Non-pigmented ciliary epithelial cell (primary cell): ENCODE data around the gene OCSTAMP.

Source experiments
- DNase-seq: peaks from one replicate; pipeline ENCODE4 v3.0.0-alpha.2; 2010; ENCODE audit warnings: low read depth

OCSTAMP gene, protein sequence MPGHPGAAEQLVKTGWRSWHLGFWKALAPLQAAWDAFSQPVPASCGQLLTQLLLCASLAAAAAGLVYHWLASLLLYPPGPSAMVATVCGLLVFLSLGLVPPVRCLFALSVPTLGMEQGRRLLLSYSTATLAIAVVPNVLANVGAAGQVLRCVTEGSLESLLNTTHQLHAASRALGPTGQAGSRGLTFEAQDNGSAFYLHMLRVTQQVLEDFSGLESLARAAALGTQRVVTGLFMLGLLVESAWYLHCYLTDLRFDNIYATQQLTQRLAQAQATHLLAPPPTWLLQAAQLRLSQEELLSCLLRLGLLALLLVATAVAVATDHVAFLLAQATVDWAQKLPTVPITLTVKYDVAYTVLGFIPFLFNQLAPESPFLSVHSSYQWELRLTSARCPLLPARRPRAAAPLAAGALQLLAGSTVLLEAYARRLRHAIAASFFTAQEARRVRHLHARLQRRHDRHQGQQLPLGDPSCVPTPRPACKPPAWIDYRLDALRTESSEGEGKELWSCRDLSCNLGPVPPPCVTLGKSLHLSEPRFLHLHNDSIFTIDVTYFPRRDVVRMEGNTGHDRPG

DNA sequence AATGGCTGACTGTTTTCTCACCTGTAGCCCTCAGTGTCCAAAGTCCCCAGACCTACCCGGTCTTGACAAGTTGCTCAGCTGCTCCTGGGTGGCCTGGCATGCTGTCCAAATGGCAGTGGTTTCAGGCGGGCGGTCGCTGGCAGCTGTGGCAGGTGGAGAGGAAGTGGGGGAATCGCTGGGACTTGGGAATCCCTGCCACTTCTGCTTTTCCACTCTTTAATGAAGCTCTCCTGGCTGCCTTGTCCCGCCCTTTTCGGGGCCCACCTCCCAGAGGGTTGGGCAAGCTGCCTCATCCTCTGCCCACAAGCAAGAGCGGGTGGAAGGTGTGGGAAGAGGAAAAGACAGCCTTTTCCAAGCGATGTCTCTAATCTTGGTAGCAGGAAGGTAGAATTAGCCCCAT lies at the start of gene OCSTAMP:
Gene OCSTAMP (minus strand): TSS at position 194 of the 400 bp plus-strand sequence. CDS start 94 bp downstream, at position 100.
- no peak for DNase-seq

DNA sequence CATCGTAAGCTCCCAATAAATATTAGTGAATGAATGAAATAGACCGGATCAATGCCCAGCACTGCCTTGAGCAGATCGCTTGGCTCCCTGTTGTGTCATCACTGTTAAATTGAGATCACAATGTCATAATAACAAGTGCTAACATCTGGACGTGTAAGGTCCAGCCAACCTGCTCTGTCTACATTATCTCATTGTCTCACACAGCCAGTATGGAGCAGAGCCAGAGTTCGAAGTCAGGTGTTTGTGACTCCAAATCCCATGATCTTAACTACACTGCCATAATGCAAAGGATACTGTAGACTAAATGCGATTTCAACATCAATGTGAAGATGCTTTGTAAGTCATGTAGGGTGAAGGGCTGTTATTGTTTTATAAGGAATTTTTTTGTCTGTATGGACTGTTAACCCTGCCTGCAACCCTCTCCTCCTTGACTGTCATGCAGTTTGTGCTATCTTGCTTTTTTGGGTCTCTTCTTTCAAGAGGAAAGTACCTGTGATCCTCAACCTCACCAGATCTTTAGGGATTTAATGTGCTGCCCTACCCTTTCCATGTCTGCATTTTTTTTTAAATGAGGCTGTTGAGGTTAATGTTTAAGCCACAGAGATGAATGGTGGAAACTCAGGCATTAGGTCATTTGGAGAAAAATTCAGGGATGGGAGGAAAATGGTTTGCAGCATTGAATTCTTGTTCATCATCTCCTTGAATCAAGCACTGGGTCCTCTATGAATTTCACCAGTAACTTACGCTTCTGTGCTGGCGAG lies 49.0 kb upstream of the OCSTAMP start:
- no peak for DNase-seq

DNA sequence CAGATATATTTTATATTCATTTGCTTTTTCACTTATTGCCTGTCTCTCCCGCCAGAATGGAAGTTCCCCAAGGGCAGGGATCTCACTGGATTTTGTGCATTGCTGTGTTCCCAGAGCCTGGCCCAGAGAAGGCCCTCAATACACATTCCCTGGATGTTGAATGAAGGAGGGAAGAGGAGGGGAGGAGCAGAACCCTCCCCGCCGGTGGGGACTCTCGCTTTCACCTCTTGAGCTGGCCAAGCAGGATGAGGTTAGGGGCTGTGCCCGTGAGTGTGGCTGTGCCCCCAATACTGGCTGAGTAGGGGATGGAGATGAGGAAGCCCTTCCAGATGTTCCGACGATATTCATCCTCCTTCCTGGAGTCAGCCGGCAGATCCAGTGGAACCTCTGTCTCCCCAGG lies 45.5 kb upstream of the OCSTAMP start:
- DNase-seq: no peak

DNA sequence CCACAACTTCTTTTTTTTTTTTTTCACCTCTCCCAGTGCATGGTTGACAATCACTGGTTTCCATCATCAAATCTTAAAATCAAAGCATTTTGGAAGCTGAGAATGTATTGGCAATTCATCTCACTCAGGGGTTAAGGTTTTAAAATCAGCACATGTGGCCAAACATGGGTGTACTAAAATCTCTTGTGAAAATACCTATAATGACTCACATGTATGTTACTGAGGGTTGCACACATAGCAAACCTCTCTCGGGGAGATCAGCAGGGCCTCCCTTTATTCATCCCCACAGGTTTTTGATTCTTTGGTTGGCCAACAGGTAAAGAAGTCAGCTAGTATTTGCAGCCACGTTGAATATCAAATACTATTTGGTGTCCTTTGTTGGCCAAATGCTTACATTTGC lies 44.3 kb upstream of the OCSTAMP start:
- no peak for DNase-seq

DNA sequence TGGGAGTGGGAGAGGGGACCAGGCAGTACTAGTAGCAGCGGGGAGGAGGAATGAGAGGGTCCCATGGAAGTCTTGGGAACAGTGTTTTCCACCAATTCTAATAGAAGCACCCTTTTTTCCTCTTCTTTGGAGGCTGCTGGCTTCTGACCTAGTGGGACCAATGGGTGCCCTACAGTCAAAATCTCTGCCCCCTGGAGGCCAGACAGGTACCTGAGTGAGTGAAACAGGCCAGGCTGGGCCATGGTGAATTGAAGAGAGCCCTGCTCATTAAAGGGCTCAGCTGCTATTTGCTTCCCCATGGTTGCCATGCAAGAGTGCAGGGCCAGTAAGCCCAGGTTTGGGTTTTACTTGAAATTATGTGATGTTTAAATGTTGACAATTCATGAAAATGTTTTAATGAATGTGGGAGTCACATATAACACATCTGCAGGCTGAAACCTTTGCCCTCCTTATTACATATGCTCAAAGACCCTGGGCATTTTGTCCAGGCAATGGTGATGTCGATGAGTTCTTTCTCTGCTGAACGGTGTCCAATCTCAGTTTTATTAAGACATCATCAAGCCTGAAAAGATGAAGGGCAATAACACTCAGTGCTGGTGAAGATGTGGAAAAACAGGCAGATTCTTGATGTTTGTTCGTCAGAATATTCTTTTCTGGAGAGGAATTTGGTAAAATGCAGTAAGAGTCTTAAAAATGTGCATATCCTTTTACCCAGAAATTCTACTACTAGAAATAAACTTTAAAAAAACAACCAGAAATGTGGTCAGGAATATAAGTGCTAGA lies 42.3 kb upstream of the OCSTAMP start:
- DNase-seq: no peak

DNA sequence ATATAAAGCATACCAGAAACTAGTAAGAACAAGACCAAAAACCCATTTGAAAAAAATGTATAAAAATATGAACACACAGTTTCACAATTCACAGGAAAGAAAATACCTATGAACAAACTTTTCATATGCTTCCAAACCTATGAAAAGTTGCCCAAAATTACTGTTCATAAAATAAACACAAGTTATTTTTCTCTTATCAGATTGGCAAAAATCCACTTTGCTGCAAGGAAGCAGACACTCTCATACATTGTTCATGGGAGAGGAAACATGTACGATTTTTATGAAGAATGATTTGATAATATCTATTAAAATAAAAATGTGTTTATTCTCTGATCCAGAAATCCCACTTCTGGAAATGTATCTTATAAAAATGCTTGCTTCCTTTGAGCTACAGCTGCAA lies 40.0 kb upstream of the OCSTAMP start:
- DNase-seq: no peak

DNA sequence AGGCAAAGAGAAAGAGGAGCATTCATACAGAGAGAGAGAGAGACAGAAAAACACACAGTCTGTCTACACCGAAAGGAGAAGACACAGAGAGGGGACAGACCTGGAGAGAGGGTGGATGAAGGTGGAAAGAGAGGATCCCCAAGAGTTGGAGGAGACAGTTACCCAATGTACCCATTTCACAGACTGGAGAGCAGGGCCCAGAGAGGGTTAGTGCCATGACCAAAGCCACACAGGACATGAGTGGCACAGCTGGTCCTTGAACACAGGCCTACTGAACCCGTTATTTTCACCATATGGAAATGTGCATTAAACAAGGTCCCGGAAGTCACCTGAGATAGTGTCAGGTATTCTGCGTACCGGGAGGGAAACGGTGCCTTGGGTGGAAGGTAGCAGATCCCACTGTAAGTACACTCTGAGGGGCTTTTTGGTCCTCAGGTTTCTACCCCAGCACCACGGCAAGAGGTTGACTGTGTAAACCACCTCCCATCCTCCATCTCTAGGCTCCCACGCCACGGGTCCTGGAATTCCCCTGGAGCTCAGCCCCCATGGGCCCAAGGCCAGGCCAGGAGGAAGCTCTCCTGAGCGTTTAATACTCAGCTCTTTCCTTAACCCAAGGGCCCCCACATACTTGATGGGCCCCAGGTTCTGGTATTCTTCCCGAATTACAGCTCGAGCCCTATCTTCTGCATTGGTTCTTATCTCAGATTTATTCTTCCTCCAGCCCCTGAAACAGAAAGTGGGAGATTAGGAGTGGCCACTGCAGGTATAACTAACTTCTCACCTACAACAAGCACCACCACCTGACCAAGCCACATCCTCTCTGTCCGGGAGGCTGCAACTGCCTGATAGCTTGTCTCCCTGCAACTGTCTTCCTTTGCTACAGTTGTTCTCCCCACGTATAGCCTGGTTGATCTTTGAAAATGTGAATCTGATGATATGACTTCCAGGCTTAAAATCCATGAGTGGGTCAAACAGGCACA lies 38.4 kb upstream of the OCSTAMP start:
- DNase-seq: no peak

DNA sequence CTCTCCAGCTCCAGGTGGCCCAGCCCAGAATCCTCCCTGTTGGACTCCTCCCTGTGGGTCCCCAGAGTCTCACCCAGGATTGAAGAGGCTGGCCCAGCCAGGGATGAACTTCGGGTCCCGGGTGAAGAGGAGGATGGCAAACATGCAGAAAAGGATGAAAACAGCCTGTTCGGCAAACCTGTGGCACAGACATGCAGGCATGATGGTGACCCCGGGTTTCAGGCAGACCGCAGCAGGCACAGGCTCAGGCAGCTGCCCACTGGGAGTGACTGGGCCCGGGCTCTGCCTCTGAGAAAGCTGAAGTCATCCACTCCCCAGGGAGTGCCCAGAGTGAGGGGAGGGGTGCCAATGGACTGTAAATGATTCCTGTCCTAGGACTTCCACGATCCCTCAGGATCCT lies 37.5 kb upstream of the OCSTAMP start:
- no peak for DNase-seq

DNA sequence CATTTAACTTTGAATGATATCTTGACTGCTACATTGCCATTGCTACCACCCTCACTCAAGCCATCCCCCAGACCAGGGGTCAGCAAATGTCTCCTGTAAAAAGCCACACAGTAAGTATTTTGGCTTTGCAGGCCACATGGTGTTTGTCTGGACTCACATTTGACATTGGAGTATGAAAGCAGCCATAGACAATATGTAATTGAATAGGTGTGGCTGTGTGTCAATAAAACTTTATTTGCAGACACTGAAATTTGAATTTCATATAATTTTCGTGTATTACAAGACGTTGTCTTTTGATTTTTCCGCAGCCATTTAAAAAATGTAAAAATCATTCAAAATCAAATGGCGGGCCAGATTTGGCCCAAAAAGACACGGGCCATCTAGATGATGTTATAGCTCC lies 36.3 kb upstream of the OCSTAMP start:
- no peak for DNase-seq

DNA sequence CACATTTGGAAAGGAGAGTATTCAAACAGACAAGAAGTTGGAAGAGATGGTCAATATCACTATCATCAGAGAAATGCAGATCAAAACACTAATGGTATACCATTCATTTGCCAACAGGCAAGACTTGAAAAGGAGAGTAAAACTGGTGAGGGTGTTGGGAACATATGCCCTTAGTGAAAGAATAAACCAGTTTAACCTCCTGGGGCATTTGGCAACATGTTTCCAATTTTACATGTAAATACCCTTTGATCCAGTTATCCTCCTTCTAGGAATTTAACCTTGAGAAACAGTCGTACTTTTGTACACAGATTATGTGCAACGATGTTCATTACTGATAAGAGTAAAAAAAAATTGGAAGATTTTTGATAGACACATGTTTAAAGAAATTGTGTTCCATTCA lies 34.1 kb upstream of the OCSTAMP start:
- no peak for DNase-seq

DNA sequence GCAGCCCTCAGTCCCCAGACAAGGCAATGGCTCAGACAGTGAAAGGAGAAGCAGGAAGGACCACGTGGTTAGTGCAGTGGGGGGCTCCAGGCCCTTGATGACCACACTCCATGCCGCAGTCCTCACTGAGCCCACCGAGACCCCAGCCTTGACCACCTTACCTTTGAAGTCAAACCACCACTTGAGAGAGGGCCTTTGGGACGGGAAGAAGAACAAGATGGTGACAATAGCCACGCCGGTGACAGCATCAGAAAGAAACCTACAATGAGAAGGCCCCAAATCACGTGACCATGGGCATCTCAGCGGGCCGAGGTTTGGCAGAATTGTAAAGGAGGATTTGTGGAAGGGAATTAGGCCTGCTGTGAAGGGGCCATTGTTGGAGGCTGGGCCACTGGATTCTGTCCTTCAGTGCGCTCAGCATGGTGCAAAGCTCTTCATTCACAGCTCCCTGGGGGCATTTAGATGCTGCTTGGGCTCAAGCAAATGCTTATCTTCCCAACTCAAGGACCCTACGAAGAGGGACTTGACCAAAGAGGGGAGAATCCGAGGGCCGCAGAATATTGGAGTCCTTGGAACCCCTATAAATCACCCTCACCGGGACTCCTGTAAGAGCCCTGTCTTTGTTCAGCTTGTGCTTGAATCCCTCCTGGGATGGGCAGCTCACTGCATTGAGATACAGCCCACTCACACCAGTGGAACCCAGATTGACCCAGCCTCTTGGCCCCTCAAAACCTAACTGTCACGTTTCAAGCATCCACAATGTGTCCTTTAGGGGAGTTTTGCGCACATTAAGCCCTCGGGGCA lies 33.2 kb upstream of the OCSTAMP start:
- no peak for DNase-seq

DNA sequence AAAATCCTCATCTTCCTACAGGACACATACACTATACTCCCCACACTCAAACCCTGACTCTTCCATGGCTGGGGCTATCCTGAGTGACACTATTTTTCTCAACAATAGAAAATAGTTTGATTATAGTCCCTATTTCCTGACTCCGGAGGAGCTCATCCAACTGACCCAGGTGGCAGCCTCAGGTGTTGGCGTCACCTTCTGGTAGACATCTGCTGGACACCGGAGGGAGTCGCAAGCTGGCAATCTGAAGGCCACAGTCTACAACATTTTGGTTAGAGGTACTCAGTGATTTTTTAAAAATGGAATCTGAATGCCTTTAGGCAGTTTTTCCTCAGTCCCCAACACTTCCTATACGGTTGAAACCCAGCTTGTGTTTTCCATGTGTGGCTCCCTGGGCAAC lies 32.2 kb upstream of the OCSTAMP start:
- DNase-seq: no peak

DNA sequence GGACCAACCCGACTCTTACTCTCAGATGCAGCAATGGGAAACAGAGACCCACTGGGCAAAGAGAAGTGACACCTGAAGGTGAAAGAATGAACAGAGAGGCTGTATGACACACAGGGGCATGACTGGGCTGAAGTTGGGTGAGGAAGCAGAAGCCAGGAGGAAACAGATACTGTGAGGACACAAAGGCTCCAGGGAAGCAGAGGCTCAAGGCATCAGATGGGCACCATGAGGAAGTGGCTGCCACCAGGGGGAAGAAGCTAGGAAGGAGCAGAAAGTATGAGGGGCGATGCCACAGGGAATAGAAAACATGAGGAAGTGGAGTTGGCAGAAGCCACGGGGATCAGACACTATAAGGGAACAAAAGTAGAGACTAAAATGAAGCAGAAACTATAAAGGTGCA lies 30.9 kb upstream of the OCSTAMP start:
- no peak for DNase-seq

DNA sequence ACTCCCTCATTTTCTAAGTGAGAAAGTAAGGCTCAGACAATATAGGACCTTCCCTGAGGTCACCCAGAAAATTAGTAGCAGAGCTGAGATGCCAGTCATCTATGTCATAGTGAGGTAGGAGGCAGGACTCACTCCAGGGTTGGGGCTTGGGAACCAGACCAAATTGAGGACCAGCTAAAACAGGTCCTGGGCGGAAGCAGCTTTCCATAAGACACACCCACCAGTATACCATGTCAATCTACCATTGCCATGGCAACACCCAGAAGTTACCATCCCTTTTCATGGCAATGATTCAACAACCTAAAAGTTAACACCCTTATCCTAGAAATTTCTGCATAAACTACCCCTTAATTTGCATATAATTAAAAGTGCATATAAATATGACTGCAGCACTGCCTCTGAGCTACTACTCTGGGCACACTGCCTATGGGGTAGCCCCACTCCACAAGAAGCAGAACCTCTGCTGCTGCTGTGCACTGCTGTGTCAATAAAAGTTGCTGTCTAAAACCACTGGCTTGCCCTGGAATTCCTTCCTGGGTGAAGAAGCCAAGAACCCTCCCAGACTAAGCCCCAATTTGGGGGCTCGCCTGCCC lies 30.3 kb upstream of the OCSTAMP start:
- no peak for DNase-seq

DNA sequence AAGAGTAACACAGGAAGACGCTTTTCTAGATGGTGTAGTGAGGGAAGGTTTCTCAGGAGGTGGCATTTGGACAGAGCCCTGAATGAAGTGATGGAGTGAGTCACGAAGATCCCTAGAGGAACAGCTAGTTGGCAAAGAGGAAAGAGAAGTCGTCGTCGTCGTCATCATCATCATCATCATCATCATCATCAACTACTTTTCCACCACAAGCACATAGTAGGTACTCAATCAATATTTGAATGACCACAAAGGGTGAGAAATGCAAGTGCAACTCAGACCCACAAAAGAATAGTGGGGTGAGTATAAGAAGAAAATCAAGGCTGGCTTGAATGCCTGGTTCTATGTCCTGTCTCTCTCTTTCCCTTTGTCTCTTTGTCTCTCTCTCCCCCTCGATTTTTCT lies 28.3 kb upstream of the OCSTAMP start:
- no peak for DNase-seq

DNA sequence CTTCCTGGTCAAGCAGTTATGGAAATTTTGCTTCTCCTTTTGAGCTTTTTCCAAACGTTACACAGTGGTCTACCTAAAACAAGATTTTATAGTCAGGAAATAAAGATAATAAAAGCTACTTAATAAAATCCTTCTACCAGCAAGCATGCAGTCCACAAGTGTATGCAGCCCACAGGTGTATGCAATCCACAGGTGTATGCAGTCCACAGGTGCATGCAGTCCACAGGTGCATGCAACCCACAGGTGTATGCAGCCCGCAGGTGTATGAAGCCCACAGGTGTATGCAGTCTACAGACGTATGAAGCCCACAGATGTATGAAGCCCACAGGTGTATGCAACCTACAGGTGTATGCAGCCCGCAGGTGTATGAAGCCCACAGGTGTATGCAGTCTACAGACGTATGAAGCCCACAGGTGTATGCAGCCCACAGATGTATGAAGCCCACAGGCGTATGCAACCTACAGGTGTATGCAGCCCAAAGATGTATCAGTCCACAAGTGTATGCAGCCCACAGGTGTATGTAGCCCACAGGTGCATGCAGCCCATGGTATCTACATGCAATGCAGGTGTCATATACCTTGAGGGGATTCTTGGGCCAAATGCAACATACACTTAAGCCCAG lies 26.4 kb upstream of the OCSTAMP start:
- DNase-seq: no peak

DNA sequence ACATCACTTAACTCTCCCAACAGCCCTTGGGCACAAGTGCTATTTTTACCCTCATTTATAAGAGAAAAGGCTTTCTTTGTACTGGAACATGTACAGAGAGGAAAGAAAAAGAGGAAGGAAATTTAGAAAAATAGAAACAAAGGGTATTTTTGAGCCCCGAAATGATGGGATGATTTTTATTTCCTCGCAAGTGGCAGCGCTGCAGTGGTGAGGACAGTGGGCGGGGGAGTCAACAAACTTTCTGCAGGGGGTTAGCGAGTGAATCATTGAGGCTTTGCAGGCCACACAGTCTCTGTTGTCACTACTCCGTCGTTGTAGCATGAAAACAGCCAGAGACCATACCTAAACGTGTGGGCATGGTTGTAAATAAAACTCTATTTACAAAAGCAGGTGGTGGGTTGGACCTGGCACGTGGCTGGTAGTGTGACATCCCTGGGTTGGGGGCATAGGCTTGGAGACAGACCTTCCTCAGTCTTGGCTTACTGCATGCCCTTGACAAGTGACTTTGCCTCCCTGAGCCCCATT lies 25.5 kb upstream of the OCSTAMP start:
- DNase-seq: no peak

DNA sequence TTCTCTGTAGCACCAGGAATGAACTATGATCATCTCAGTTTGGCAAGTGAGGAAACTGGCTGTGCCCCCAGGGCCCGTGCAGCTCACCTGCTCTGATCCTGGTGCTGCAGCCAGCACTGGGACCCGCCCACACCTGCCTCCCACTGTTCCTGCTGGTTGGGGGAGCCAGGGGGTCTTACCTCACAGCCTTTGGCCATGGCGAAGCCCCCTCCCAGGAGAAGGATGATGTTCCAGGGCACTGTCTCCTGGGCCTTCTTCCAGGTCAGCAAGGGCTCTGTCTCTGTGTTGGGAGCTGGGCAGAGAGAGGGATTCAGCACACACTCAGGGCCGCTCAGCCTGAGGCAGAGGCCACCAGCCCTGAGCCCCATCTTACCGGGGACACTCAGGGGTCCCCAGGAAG lies 24.9 kb upstream of the OCSTAMP start:
- DNase-seq: no peak
